ENCODE results near the gene GALNT9.
"Not testable (repeated sequence)": the region's sequence is repeated elsewhere in the genome, so short reads cannot be mapped to it uniquely, and the experiment has no call there.

GALNT9 gene

GRCh38 chr12:132329036-132329719 is at the start of gene GALNT9:
TSS of gene GALNT9 (minus strand) at chr12:132329589. CDS start at chr12:132329203, 386 bp downstream.
- no peak for DNase-seq

- not testable (repeated sequence) for DNase-seq
These were observed 49.7 kb upstream of the GALNT9 start for GRCh38 chr12:132379057-132379456.

- DNase-seq = no peak
These were observed 47.8 kb upstream of the GALNT9 start for GRCh38 chr12:132377147-132377546.

- no peak for DNase-seq
These were observed 47.1 kb upstream of the GALNT9 start for GRCh38 chr12:132376464-132376830.

GRCh38 chr12:132375747-132376463 is 46.5 kb upstream of the GALNT9 start:
- no peak for DNase-seq

GRCh38 chr12:132374612-132375445 is 45.4 kb upstream of the GALNT9 start:
- DNase-seq = no peak

- DNase-seq = no peak
These were observed 44.7 kb upstream of the GALNT9 start for GRCh38 chr12:132373901-132374611.

- DNase-seq = no peak
These were observed 38.5 kb upstream of the GALNT9 start for GRCh38 chr12:132367852-132368251.

- no peak for DNase-seq
These were observed 37.9 kb upstream of the GALNT9 start for GRCh38 chr12:132367071-132367851.

- no peak for DNase-seq
These were observed 37.0 kb upstream of the GALNT9 start for GRCh38 chr12:132366341-132366861.

GRCh38 chr12:132365226-132365625 is 35.8 kb upstream of the GALNT9 start:
- DNase-seq = no peak

GRCh38 chr12:132364348-132364902 is 35.0 kb upstream of the GALNT9 start:
- DNase-seq = no peak

- DNase-seq = no peak
These were observed 34.4 kb upstream of the GALNT9 start for GRCh38 chr12:132363661-132364347.

- DNase-seq = no peak
These were observed 33.7 kb upstream of the GALNT9 start for GRCh38 chr12:132362996-132363660.

GRCh38 chr12:132360906-132361777 is 31.8 kb upstream of the GALNT9 start:
- DNase-seq = no peak

- no peak for DNase-seq
These were observed 31.0 kb upstream of the GALNT9 start for GRCh38 chr12:132360410-132360809.

GRCh38 chr12:132359971-132360370 is 30.6 kb upstream of the GALNT9 start:
- DNase-seq = no peak

- no peak for DNase-seq
These were observed 30.2 kb upstream of the GALNT9 start for GRCh38 chr12:132359551-132359950.
